Neural cell (in vitro differentiated cells): Measurements from ENCODE around the gene NLRC5. TPM values are rescaled to one million over a fixed set of nuclear protein-coding genes. Genes with fewer than 3 reads are reported as not detected.
"Not testable (repeated sequence)": the region's sequence is repeated elsewhere in the genome, so short reads cannot be mapped to it uniquely, and the experiment has no call there.

Source experiments
- H2AFZ ChIP-seq: fragments of 200-600, 300-800 bp; sonication (generic), shearing (Covaris generic); 2 replicates; pipeline ENCODE4 v1.6.0; 2014; ENCODE audit warnings: low read depth, mild to moderate bottlenecking, antibody characterized with exemption, low read length, moderate library complexity
- H3F3A ChIP-seq: fragments of 200-600 bp; shearing (Covaris generic); 2 replicates; pipeline ENCODE4 v1.6.1; 2016; ENCODE audit warnings: mild to moderate bottlenecking, moderate library complexity, mixed read lengths, antibody characterized with exemption, low read length; ENCODE audit not compliant: insufficient read depth, poor library complexity, severe bottlenecking
- H3K27ac ChIP-seq: fragments of 200-600, 300-800 bp; sonication (generic), shearing (Covaris generic); 2 replicates; pipeline ENCODE4 v1.5.1; 2014; ENCODE audit warnings: mild to moderate bottlenecking, low read length, moderate library complexity
- H3K27me3 ChIP-seq: fragments of 300-800, 200-600 bp; sonication (generic), shearing (Covaris generic); 2 replicates; pipeline ENCODE4 v1.6.0; 2014; ENCODE audit warnings: mild to moderate bottlenecking, low read depth, low read length, moderate library complexity; ENCODE audit not compliant: insufficient read depth
- H3K36me3 ChIP-seq: fragments of 300-800, 200-600 bp; sonication (generic), shearing (Covaris generic); 2 replicates; pipeline ENCODE4 v1.5.1; 2014; ENCODE audit warnings: mild to moderate bottlenecking, antibody characterized with exemption, low read length, moderate library complexity; ENCODE audit not compliant: insufficient read depth
- H3K4me2 ChIP-seq: fragments of 300-800, 200-600 bp; sonication (generic), shearing (Covaris generic); 2 replicates; pipeline ENCODE4 v1.6.0; 2014; ENCODE audit warnings: mild to moderate bottlenecking, low read length
- H3K4me3 ChIP-seq: fragments of 300-800, 200-600 bp; sonication (generic), shearing (Covaris generic); 2 replicates; pipeline ENCODE4 v1.5.1; 2014; ENCODE audit warnings: mild to moderate bottlenecking, low read length, moderate library complexity
- H3K79me2 ChIP-seq: fragments of 200-600 bp; shearing (Covaris generic); replicated peaks from 2 replicates; pipeline ENCODE4 v1.6.0; 2014; ENCODE audit warnings: mild to moderate bottlenecking, low read length, moderate library complexity; ENCODE audit not compliant: insufficient read depth
- H3K9ac ChIP-seq: fragments of 300-800, 200-600 bp; sonication (generic), shearing (Covaris generic); 2 replicates; pipeline ENCODE4 v1.6.1; 2016; ENCODE audit warnings: mild to moderate bottlenecking, low read length, mixed read lengths
- H3K9me2 ChIP-seq: fragments of 200-600 bp; shearing (Covaris generic); 2 replicates; pipeline ENCODE4 v1.6.1; 2016; ENCODE audit warnings: mild to moderate bottlenecking, low read length, mixed read lengths; ENCODE audit not compliant: insufficient read depth
- H3K9me3 ChIP-seq: fragments of 200-600, 300-800 bp; sonication (generic), shearing (Covaris generic); 2 replicates; pipeline ENCODE4 v1.6.1; 2016; ENCODE audit warnings: mild to moderate bottlenecking, mixed run types, low read length, moderate library complexity, mixed read lengths
- H4K20me1 ChIP-seq: fragments of 200-600 bp; shearing (Covaris generic); 2 replicates; pipeline ENCODE4 v1.6.1; 2016; ENCODE audit warnings: mild to moderate bottlenecking, mixed run types; ENCODE audit not compliant: insufficient read depth
- EP300 ChIP-seq: fragments of 450-650 bp; conservative IDR thresholded peaks from 2 replicates; pipeline ENCODE4 v1.6.1; 2014; ENCODE audit warnings: antibody characterized with exemption, mild to moderate bottlenecking, moderate library complexity; ENCODE audit not compliant: poor library complexity, severe bottlenecking
- EZH2 ChIP-seq: fragments of 200-600, 300-800 bp; shearing (Covaris generic), sonication (generic); IDR thresholded peaks from 2 replicates; pipeline ENCODE4 v1.6.1; 2014; ENCODE audit warnings: antibody characterized with exemption, low read length, borderline replicate concordance, mild to moderate bottlenecking; ENCODE audit not compliant: insufficient read depth, poor library complexity, severe bottlenecking
- MXI1 ChIP-seq: fragments of 450-650 bp; conservative IDR thresholded peaks from 2 replicates; pipeline ENCODE4 v1.6.1; 2014; ENCODE audit warnings: antibody characterized with exemption, mild to moderate bottlenecking; ENCODE audit not compliant: poor library complexity, severe bottlenecking
- POLR2AphosphoS5 ChIP-seq: IDR thresholded peaks from 2 replicates; pipeline ENCODE4 v1.6.1; 2012
- RAD21 ChIP-seq: fragments of 450-650 bp; conservative IDR thresholded peaks from 2 replicates; pipeline ENCODE4 v1.6.1; 2014; ENCODE audit warnings: antibody characterized with exemption, mild to moderate bottlenecking, moderate library complexity
- SMC3 ChIP-seq: fragments of 450-650 bp; conservative IDR thresholded peaks from 2 replicates; pipeline ENCODE4 v1.6.1; 2014; ENCODE audit warnings: antibody characterized with exemption, mild to moderate bottlenecking, moderate library complexity; ENCODE audit not compliant: poor library complexity
- TAF1 ChIP-seq: IDR thresholded peaks from 2 replicates; pipeline ENCODE4 v1.6.1; 2012; ENCODE audit warnings: low read depth
- polyA plus RNA-seq: library from polyadenylated mRNA; depleted of rRNA; stranded (reverse); fragments of >200 nt; gene quantifications from 2 replicates; pipeline ENCODE4 v1.2.3, GENCODE V29; 2014
- TF ChIP-seq, protein P1 (sequence below): fragments of 450-650 bp; IDR thresholded peaks from 2 replicates; pipeline ENCODE4 v1.5.1; 2014; ENCODE audit warnings: antibody characterized with exemption, mild to moderate bottlenecking, moderate library complexity; ENCODE audit not compliant: poor library complexity, severe bottlenecking
- TF ChIP-seq, protein P2 (sequence below): IDR thresholded peaks from 2 replicates; pipeline ENCODE4 v1.6.1; 2012; ENCODE audit warnings: borderline replicate concordance

The NLRC5 gene
- polyA plus RNA-seq, 1 donor from 2014 or later = not detected

DNA sequence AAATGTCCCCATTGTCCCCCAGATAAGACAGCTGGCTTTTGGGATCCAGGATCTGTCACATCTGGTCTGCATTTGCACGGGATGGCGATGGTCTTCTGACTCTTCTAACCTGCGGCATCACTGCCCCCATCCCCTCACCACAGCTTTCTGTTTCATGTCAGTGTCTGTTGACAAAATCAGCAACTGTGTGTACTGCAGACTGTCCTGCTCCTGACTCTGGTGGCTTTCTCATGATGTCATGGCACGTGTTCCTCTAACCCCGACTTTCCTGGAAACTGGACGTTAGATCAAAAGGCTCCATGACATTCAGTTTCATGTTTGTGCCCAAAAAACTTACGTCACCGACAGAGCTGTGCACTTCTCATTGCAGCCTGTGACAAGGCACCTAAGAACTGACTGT, 73.0 kb downstream of the NLRC5 start:
- H3K4me2 ChIP-seq = no peak overlapping the region
- no peak overlapping the region for H2AFZ ChIP-seq

DNA sequence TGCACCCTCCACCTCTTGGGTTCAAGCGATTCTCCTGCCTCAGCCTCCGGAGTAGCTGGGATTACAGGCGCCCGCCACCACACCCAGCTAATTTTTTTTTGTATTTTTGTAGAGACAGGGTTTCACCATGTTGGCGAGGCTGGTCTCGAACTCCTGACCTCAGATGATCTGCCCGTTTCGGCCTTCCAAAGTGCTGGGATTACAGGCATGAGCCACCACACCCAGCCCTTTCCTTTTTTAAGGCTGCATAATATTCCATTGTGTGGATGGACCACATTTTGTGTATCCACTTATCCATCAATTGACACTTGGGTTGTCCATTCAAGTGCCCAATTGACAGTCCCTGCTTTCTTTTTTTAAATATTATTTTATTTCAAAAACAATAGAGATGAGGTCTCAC, 73.8 kb downstream of the NLRC5 start:
- not testable (repeated sequence) for H3K79me2 ChIP-seq, H3K27me3 ChIP-seq, H3K36me3 ChIP-seq, H3K9ac ChIP-seq, H3F3A ChIP-seq, H3K9me2 ChIP-seq, H3K4me3 ChIP-seq, H3K9me3 ChIP-seq, H2AFZ ChIP-seq, H3K4me2 ChIP-seq, H4K20me1 ChIP-seq, H3K27ac ChIP-seq

More for the DNA sequence above, 73.0 kb downstream of the NLRC5 start:
- no peaks in the 10 kb centered on the region for H3K36me3 ChIP-seq
- no peaks in the 10 kb centered on the region for H4K20me1 ChIP-seq
- TF ChIP-seq TAF1 (no peak), EP300 (no peak), RAD21 (no peak), SMC3 (no peak), EZH2 (no peak), MXI1 (no peak), POLR2AphosphoS5 (no peak)
- TF ChIP-seq, protein P1, sequence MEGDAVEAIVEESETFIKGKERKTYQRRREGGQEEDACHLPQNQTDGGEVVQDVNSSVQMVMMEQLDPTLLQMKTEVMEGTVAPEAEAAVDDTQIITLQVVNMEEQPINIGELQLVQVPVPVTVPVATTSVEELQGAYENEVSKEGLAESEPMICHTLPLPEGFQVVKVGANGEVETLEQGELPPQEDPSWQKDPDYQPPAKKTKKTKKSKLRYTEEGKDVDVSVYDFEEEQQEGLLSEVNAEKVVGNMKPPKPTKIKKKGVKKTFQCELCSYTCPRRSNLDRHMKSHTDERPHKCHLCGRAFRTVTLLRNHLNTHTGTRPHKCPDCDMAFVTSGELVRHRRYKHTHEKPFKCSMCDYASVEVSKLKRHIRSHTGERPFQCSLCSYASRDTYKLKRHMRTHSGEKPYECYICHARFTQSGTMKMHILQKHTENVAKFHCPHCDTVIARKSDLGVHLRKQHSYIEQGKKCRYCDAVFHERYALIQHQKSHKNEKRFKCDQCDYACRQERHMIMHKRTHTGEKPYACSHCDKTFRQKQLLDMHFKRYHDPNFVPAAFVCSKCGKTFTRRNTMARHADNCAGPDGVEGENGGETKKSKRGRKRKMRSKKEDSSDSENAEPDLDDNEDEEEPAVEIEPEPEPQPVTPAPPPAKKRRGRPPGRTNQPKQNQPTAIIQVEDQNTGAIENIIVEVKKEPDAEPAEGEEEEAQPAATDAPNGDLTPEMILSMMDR = no peak
- TF ChIP-seq, protein P2, sequence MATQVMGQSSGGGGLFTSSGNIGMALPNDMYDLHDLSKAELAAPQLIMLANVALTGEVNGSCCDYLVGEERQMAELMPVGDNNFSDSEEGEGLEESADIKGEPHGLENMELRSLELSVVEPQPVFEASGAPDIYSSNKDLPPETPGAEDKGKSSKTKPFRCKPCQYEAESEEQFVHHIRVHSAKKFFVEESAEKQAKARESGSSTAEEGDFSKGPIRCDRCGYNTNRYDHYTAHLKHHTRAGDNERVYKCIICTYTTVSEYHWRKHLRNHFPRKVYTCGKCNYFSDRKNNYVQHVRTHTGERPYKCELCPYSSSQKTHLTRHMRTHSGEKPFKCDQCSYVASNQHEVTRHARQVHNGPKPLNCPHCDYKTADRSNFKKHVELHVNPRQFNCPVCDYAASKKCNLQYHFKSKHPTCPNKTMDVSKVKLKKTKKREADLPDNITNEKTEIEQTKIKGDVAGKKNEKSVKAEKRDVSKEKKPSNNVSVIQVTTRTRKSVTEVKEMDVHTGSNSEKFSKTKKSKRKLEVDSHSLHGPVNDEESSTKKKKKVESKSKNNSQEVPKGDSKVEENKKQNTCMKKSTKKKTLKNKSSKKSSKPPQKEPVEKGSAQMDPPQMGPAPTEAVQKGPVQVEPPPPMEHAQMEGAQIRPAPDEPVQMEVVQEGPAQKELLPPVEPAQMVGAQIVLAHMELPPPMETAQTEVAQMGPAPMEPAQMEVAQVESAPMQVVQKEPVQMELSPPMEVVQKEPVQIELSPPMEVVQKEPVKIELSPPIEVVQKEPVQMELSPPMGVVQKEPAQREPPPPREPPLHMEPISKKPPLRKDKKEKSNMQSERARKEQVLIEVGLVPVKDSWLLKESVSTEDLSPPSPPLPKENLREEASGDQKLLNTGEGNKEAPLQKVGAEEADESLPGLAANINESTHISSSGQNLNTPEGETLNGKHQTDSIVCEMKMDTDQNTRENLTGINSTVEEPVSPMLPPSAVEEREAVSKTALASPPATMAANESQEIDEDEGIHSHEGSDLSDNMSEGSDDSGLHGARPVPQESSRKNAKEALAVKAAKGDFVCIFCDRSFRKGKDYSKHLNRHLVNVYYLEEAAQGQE = no peak
- H3K27me3 ChIP-seq = no peaks in the 10 kb centered on the region
- H3K27ac ChIP-seq = no peak overlapping the region
- H3K9me3 ChIP-seq = no peaks in the 10 kb centered on the region
- no peaks in the 10 kb centered on the region for H3K9me2 ChIP-seq
- H3K9ac ChIP-seq = no peak overlapping the region
- no peaks in the 10 kb centered on the region for H3K79me2 ChIP-seq
- H3F3A ChIP-seq = no peaks in the 10 kb centered on the region
- H3K4me3 ChIP-seq = no peak overlapping the region

DNA sequence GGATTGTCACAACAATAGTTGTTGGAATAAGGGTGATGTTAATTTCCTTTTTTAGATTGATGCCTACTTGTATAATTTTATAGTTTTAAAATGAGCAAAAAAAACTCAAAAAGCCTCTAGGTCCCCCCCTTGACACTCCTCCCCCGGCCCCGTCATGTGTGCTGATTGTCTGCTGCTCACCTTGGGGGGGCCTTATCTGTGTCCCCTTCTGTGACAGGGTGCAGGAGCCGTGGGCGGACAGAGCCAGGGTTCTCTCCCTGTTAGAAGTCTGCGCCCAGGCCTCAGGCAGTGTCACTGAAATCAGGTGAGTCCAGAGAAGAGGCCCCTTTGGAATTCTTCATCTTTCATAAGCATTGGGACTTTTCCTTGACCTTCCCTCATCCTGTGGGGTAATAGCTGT, 75.6 kb downstream of the NLRC5 start:
- no peaks in the 10 kb centered on the region for H3K79me2 ChIP-seq

More for the DNA sequence above, 75.6 kb downstream of the NLRC5 start:
- H4K20me1 ChIP-seq = no peaks in the 10 kb centered on the region
- H3K9me2 ChIP-seq = no peaks in the 10 kb centered on the region
- no peak for TF ChIP-seq EZH2
- TF ChIP-seq, protein P1 = no peak
- TF ChIP-seq RAD21 = no peak
- TF ChIP-seq, protein P2 = no peak
- no peak for TF ChIP-seq SMC3
- TF ChIP-seq TAF1 = no peak
- no peak for TF ChIP-seq POLR2AphosphoS5
- TF ChIP-seq EP300 = no peak
- no peak for TF ChIP-seq MXI1
- no peak overlapping the region for H3K9ac ChIP-seq
- H3K4me2 ChIP-seq = no peak overlapping the region
- H3K9me3 ChIP-seq = no peaks in the 10 kb centered on the region
- H3K27me3 ChIP-seq = no peaks in the 10 kb centered on the region
- no peaks in the 10 kb centered on the region for H3K36me3 ChIP-seq
- H3K27ac ChIP-seq = no peak overlapping the region
- H2AFZ ChIP-seq = no peak overlapping the region
- H3K4me3 ChIP-seq = no peak overlapping the region
- H3F3A ChIP-seq = no peaks in the 10 kb centered on the region
